ENCODE results near the gene PTPN22.

DNA sequence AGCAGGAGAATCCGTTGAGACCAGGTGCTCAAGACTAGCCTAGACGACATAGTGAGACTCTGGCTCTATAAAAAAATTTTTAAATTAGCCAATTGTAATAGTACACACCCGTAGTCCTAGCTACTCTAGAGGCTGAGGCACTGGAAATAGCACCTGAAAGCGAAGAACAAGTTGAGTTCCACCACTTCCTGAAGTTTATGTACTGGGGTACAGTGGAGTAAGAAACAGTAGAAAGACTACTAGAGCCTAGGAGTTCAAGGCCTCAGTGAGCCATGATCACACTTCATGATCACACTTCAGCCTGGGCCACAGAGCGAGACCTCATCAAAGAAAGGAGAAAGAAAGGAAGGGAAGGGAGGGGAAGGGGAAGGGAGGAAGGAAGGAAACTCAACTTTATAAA lies 79.0 kb downstream of the PTPN22 start:
- TF ChIP-seq POLR2AphosphoS5 (IDR thresholded peaks at IDR 0.05) (no peak), CTCF (IDR thresholded peaks at IDR 0.05) (no peak), POLR2A (IDR thresholded peaks at IDR 0.05) (no peak)

Data from sigmoid colon (tissue), 4 donors.